AG20443 (cell line): ENCODE measurements around the gene XRCC4.
A peak's percentile ranks its signal among the peaks of the same experiment; 100 is the strongest.

Source experiments
- DNase-seq: peaks from one replicate; pipeline ENCODE4 v3.0.0; 2012; ENCODE audit warnings: low spot score, mixed read lengths

Gene XRCC4

GRCh38 chr5:83385812-83386211, 308.5 kb downstream of the XRCC4 start:
- no peak for DNase-seq

- peak; percentile 33 for DNase-seq
Observed at GRCh38 chr5:83387041-83387440, 309.7 kb downstream of the XRCC4 start.

- DNase-seq, result no peak
Observed at GRCh38 chr5:83388608-83389007, 311.3 kb downstream of the XRCC4 start.

GRCh38 chr5:83392766-83393503, 315.6 kb downstream of the XRCC4 start:
- DNase-seq, result no peak

- no peak for DNase-seq
Observed at GRCh38 chr5:83393504-83393866, 316.1 kb downstream of the XRCC4 start.

GRCh38 chr5:83394190-83394589, 316.8 kb downstream of the XRCC4 start:
- DNase-seq, result no peak

GRCh38 chr5:83396662-83397061, 319.3 kb downstream of the XRCC4 start:
- DNase-seq, result no peak

GRCh38 chr5:83397658-83398057, 320.3 kb downstream of the XRCC4 start:
- no peak for DNase-seq

- no peak for DNase-seq
Observed at GRCh38 chr5:83400241-83400640, 322.9 kb downstream of the XRCC4 start.

GRCh38 chr5:83400701-83401100, 323.4 kb downstream of the XRCC4 start:
- no peak for DNase-seq

- no peak for DNase-seq
Observed at GRCh38 chr5:83401122-83401731, 323.9 kb downstream of the XRCC4 start.

GRCh38 chr5:83401775-83402174, 324.4 kb downstream of the XRCC4 start:
- DNase-seq, result no peak
